Aorta (tissue), 5 donors: ENCODE results near the gene EPRS1. TPM values are rescaled to one million over a fixed set of nuclear protein-coding genes. Genes with fewer than 3 reads are reported as not detected.
"Not testable (repeated sequence)": the region's sequence is repeated elsewhere in the genome, so short reads cannot be mapped to it uniquely, and the experiment has no call there.

ENCODE experiments used
- ATAC-seq: fragments of 200-7000 bp; cut with Tn5 transposase; one replicate; pipeline ENCODE4 v1.9.1; 2022; ENCODE audit warnings: moderate library complexity; ENCODE audit not compliant: low FRiP score
- DNase-seq, 2 donors: peaks; one replicate each; pipeline ENCODE4 v3.0.0-alpha.2; 2020
- H3K27ac ChIP-seq, 2 donors: one replicate each; pipeline ENCODE4 v1.5.1; 2013; ENCODE audit warnings: low read length in 2 of 2, mild to moderate bottlenecking in 2 of 2, moderate library complexity in 2 of 2, control low read depth in 1 of 2, inconsistent platforms in 1 of 2, low read depth in 1 of 2
- H3K27me3 ChIP-seq, 2 donors: one replicate each; pipeline ENCODE4 v1.6.1; 2013; ENCODE audit warnings: control low read depth in 1 of 2, low read length in 1 of 2, mild to moderate bottlenecking in 1 of 2, moderate library complexity in 1 of 2; ENCODE audit not compliant: insufficient read depth in 2 of 2, control insufficient read depth in 1 of 2
- H3K36me3 ChIP-seq, 2 donors: one replicate each; pipeline ENCODE4 v1.6.1; 2013; ENCODE audit warnings: control low read depth in 1 of 2, low read length in 1 of 2, mild to moderate bottlenecking in 1 of 2; ENCODE audit not compliant: insufficient read depth in 2 of 2, control insufficient read depth in 1 of 2
- H3K4me1 ChIP-seq, 2 donors: one replicate each; pipeline ENCODE4 v1.6.1; 2013; ENCODE audit warnings: low read length in 2 of 2, control low read depth in 1 of 2, mild to moderate bottlenecking in 1 of 2, moderate library complexity in 1 of 2; ENCODE audit not compliant: insufficient read depth in 2 of 2, control insufficient read depth in 1 of 2
- H3K4me3 ChIP-seq, 2 donors: one replicate each; pipeline ENCODE4 v1.5.1; 2013; ENCODE audit warnings: low read length in 2 of 2, control low read depth in 1 of 2, mild to moderate bottlenecking in 1 of 2
- H3K9me3 ChIP-seq: one replicate; pipeline ENCODE4 v1.6.1; 2013; ENCODE audit warnings: mild to moderate bottlenecking, low read length; ENCODE audit not compliant: control insufficient read depth
- WGBS, 2 donors: extraction: QIAGEN DNeasy Blood & Tissue Kit; methylation state at CpG; one replicate each; pipeline ENCODE4 v1.1.7; 2013; 5-methylcytosine and 5-hydroxymethylcytosine counted together
- intact Hi-C, 2 donors: fragments of 100-400 bp; cut with DNase I; formaldehyde crosslinking; loops; one replicate each; pipeline versions ENCODE4 v1.14.2 to v1.15.0; 2022
- long read RNA-seq, 2 donors: library from polyadenylated mRNA; unstranded; transcript quantifications; one replicate each; pipeline ENCODE4 v2.0.0, GENCODE V29; 2020 to 2021
- polyA plus RNA-seq, 2 donors: library from polyadenylated mRNA; stranded (reverse); fragments of 200-250 nt; gene quantifications; one replicate each; pipeline ENCODE4 v1.2.3, GENCODE V29; 2013
- total RNA-seq, 2 donors: library from RNA; stranded (reverse); fragmentation: NEBNext Ultra II Directional; extraction: Animal tissue kit (Norgen Biotek cat#: 25700); gene quantifications; one replicate each; pipeline ENCODE4 v1.2.1, GENCODE V29; 2021
- donor health status: healthy with polysubstance abuse.
- donor health status: Bipolar disorder and iron deficiency.
- donor health status: DM: no; HTN: no; CAD: no.
- donor health status: DM: no; HTN: no; CAD: no.
- donor health status: DM: yes; HTN: yes; CAD: no.

The EPRS1 gene
- total RNA-seq (10 to 100 TPM; 66.1 to 69.3 TPM), polyA plus RNA-seq (10 to 100 TPM; 26.4 to 39.8 TPM)
- long read RNA-seq, donor 1, partial matches to known transcripts = 212 of 226 reads
- long read RNA-seq, donor 1, other reads (novel, unspliced or antisense) = 14 of 226 reads
- long read RNA-seq, donor 2, full-length matches to known transcripts = 1 of 51 reads
- long read RNA-seq, donor 2, partial matches to known transcripts = 44 of 51 reads
- long read RNA-seq, donor 2, other reads (novel, unspliced or antisense) = 6 of 51 reads

GRCh38 chr1:220046052-220046930, at the start of gene EPRS1:
EPRS1 (minus strand) TSS chr1:220046505; CDS start chr1:220046388, 117 bp downstream.
- Histone ChIP-seq H3K4me3 (peak within 1 kb of the TSS; percentile 71 to 74), H3K9me3 (no peaks in the 10 kb centered on the region), H3K27ac (peak within 1 kb of the TSS in 1 of 2 donors; percentile 84), H3K27me3 (no peaks in the 10 kb centered on the region), H3K4me1 (no peaks in the 10 kb centered on the region), H3K36me3 (no peaks in the 10 kb centered on the region)
- intact Hi-C loops = loop anchor here in 1 of 2 donors (5.0 kb wide), 2 partner anchors 46 to 54 kb away; partner anchors contain the start of gene IARS2
- WGBS, 2 donors = 0% methylated on average over 71 of the region's 71 CpGs
- ATAC-seq = peak; percentile 99
- peak; percentile 96 to 98 for DNase-seq

GRCh38 chr1:220094016-220094911, 48.0 kb upstream of the EPRS1 start, which contains the start of gene IARS2:
IARS2 (plus strand) TSS chr1:220094132; CDS start chr1:220094217, 85 bp downstream.
- Histone ChIP-seq H3K9me3 (no peaks in the 10 kb centered on the region), H3K36me3 (peaks cover 0 to 2% of the 10 kb centered on the region in 2 donors), H3K4me1 (no peaks in the 10 kb centered on the region), H3K27me3 (no peaks in the 10 kb centered on the region), H3K27ac (peak within 1 kb of the TSS in 1 of 2 donors; percentile 9), H3K4me3 (peak within 1 kb of the TSS; percentile 82 to 95)
- peak; percentile 94 to 96 for DNase-seq
- peak; percentile 95 for ATAC-seq
- 2% methylated on average over 50 to 73 of the region's 73 CpGs for WGBS, 2 donors
- intact Hi-C loops = loop anchor here (5.0 to 10.0 kb wide), 3 partner anchors 47 to 102 kb away; partner anchors contain the start of gene EPRS1 (in 1 of the 2)

GRCh38 chr1:220093361-220094015, 47.2 kb upstream of the EPRS1 start:
- no peak overlapping the region for H3K4me3 ChIP-seq
- H3K36me3 ChIP-seq = peaks cover 0 to 2% of the 10 kb centered on the region in 2 donors
- ATAC-seq (peak; percentile 2), DNase-seq (no peak)
- no peaks in the 10 kb centered on the region for H3K4me1 ChIP-seq
- 21% methylated on average over 10 to 12 of the region's 12 CpGs for WGBS, 2 donors
- H3K27me3 ChIP-seq = no peaks in the 10 kb centered on the region
- no peaks in the 10 kb centered on the region for H3K9me3 ChIP-seq
- intact Hi-C loops = loop anchor here (5.0 to 10.0 kb wide), 3 partner anchors 46 to 101 kb away; partner anchors contain the start of gene EPRS1 (in 1 of the 2)
- H3K27ac ChIP-seq = no peak overlapping the region

- H3K27ac ChIP-seq = no peak overlapping the region
- no peaks in the 10 kb centered on the region for H3K27me3 ChIP-seq
- intact Hi-C loops = loop anchor here (5.0 to 10.0 kb wide), 3 partner anchors 45 to 100 kb away; partner anchors contain the start of gene EPRS1 (in 1 of the 2)
- 97 to 98% methylated on average over 1 of the region's 1 CpG for WGBS, 2 donors
- H3K4me1 ChIP-seq = no peaks in the 10 kb centered on the region
- H3K9me3 ChIP-seq = no peaks in the 10 kb centered on the region
- ATAC-seq = no peak
- DNase-seq = no peak
- no peak overlapping the region for H3K4me3 ChIP-seq
- H3K36me3 ChIP-seq = no peaks in the 10 kb centered on the region
Observed at GRCh38 chr1:220092694-220093093, 46.4 kb upstream of the EPRS1 start.

- 7 to 8% methylated on average over 35 of the region's 35 CpGs for WGBS, 2 donors
- no peaks in the 10 kb centered on the region for H3K4me1 ChIP-seq
- no peaks in the 10 kb centered on the region for H3K9me3 ChIP-seq
- H3K36me3 ChIP-seq = no peaks in the 10 kb centered on the region
- ATAC-seq (peak; percentile 93), DNase-seq (peak; percentile 96 to 97)
- H3K27me3 ChIP-seq = no peaks in the 10 kb centered on the region
- intact Hi-C loops = loop anchor here (5.0 to 10.0 kb wide), 3 partner anchors 43 to 98 kb away; partner anchors contain the start of gene EPRS1 (in 1 of the 2)
- H3K27ac ChIP-seq = peak within 1 kb of the TSS in 1 of 2 donors; percentile 67
- peak within 1 kb of the TSS; percentile 84 to 95 for H3K4me3 ChIP-seq
Observed at GRCh38 chr1:220089650-220090556, 43.6 kb upstream of the EPRS1 start, which contains the start of gene BPNT1. BPNT1 (minus strand) TSS chr1:220089788; CDS start chr1:220079846, 9,942 bp downstream.

GRCh38 chr1:220086261-220086686, 40.0 kb upstream of the EPRS1 start:
- WGBS, 2 donors = 92% methylated on average over 15 of the region's 15 CpGs
- H3K4me1 ChIP-seq, H3K36me3 ChIP-seq, H3K9me3 ChIP-seq, H3K27ac ChIP-seq, DNase-seq, H3K4me3 ChIP-seq, intact Hi-C loops, ATAC-seq, H3K27me3 ChIP-seq: not testable (repeated sequence)

GRCh38 chr1:220084460-220084859, 38.2 kb upstream of the EPRS1 start:
- H3K9me3 ChIP-seq = no peaks in the 10 kb centered on the region
- no peaks in the 10 kb centered on the region for H3K36me3 ChIP-seq
- no peak overlapping the region for H3K4me3 ChIP-seq
- no peaks in the 10 kb centered on the region for H3K4me1 ChIP-seq
- H3K27me3 ChIP-seq = no peaks in the 10 kb centered on the region
- intact Hi-C loops = no loop called here
- 95 to 97% methylated on average over 1 of the region's 1 CpG for WGBS, 2 donors
- ATAC-seq = no peak
- no peak for DNase-seq
- no peak overlapping the region for H3K27ac ChIP-seq
